Endothelial cell of umbilical vein (primary cell): Measurements from ENCODE around the gene ZBP1.

Experiments used
- EZH2 ChIP-seq: IDR thresholded peaks from 2 replicates; pipeline ENCODE4 v1.6.1; 2012; ENCODE audit warnings: borderline replicate concordance, low read depth, mild to moderate bottlenecking, moderate library complexity, low read length, inconsistent platforms; ENCODE audit not compliant: severe bottlenecking
- FOS ChIP-seq: IDR thresholded peaks from 2 replicates; pipeline ENCODE4 v1.6.1; 2011; ENCODE audit warnings: mild to moderate bottlenecking, low read length, moderate library complexity, borderline replicate concordance; ENCODE audit not compliant: insufficient read depth
- JUN ChIP-seq: IDR thresholded peaks from 2 replicates; pipeline ENCODE4 v1.6.1; 2011; ENCODE audit warnings: borderline replicate concordance, low read depth; ENCODE audit not compliant: insufficient read length, insufficient read depth
- POLR2A ChIP-seq: IDR thresholded peaks from 2 replicates; pipeline ENCODE4 v1.6.1; 2012; ENCODE audit warnings: low read depth, mild to moderate bottlenecking, control low read depth, low read length
- POLR2AphosphoS5 ChIP-seq: IDR thresholded peaks from 2 replicates; pipeline ENCODE4 v1.6.1; 2012; ENCODE audit warnings: low read depth, mild to moderate bottlenecking, control low read depth, low read length, moderate library complexity; ENCODE audit not compliant: insufficient read depth
- TF ChIP-seq, protein P1 (sequence below), 2 donors: IDR thresholded peaks; 1 replicate in 1 of 2; 2 replicates in 1 of 2; pipeline ENCODE4 v1.5.1; 2011; ENCODE audit warnings: low read length in 2 of 2, mild to moderate bottlenecking in 2 of 2, moderate library complexity in 2 of 2, control low read depth in 1 of 2, inconsistent platforms in 1 of 2, low read depth in 1 of 2; ENCODE audit not compliant: insufficient read depth in 1 of 2; ENCODE audit errors: extremely low read depth in 1 of 2
- TF ChIP-seq, protein P2 (sequence below): IDR thresholded peaks from 2 replicates; pipeline ENCODE4 v1.6.1; 2011; ENCODE audit not compliant: insufficient read depth, insufficient read length

DNA sequence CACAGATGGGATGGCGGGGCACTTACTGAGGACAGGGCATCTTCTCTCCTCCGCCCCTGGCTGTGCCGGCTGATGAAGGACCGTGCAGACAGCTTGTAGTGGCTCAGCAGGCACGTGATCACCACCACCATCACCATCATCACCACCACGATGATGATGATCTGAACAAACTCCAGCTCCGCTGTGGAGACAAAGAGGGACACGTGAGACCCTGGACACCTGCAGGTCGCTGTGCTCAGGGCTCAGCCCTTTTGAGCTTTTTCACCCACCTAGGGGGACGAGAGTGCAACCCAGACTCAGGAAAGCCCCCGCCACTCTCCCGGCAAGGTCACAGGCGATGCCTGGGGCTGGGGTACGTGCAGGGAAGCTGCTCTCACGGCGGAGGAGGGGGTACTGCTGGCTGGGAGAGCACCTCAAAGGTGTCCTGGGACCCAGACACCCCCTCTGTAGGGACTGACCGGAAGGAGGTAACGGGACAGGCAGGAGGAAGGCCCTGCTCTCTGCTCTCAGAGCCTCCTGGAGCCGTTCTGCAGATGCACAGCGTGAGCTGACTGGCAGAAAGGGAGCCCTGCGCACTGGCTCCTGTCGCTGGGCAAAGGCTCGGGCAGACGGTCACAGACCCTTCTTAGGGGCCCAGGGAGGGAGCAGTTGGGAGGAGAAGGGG is 39.4 kb upstream of the ZBP1 start:
- TF ChIP-seq, protein P1, sequence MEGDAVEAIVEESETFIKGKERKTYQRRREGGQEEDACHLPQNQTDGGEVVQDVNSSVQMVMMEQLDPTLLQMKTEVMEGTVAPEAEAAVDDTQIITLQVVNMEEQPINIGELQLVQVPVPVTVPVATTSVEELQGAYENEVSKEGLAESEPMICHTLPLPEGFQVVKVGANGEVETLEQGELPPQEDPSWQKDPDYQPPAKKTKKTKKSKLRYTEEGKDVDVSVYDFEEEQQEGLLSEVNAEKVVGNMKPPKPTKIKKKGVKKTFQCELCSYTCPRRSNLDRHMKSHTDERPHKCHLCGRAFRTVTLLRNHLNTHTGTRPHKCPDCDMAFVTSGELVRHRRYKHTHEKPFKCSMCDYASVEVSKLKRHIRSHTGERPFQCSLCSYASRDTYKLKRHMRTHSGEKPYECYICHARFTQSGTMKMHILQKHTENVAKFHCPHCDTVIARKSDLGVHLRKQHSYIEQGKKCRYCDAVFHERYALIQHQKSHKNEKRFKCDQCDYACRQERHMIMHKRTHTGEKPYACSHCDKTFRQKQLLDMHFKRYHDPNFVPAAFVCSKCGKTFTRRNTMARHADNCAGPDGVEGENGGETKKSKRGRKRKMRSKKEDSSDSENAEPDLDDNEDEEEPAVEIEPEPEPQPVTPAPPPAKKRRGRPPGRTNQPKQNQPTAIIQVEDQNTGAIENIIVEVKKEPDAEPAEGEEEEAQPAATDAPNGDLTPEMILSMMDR (IDR thresholded peaks at IDR 0.05; ENCODE audit: extremely low read depth in 1 of 2, insufficient read depth in 1 of 2, low read depth in 1 of 2, low read length in 2 of 2): no peak
- no peak for TF ChIP-seq POLR2A
- no peak for TF ChIP-seq EZH2
- no peak for TF ChIP-seq POLR2AphosphoS5
- no peak for TF ChIP-seq JUN
- TF ChIP-seq, protein P2, sequence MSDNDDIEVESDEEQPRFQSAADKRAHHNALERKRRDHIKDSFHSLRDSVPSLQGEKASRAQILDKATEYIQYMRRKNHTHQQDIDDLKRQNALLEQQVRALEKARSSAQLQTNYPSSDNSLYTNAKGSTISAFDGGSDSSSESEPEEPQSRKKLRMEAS: no peak
- TF ChIP-seq FOS: no peak
